ENCODE results near the gene TRIM36.

The TRIM36 gene

DNA sequence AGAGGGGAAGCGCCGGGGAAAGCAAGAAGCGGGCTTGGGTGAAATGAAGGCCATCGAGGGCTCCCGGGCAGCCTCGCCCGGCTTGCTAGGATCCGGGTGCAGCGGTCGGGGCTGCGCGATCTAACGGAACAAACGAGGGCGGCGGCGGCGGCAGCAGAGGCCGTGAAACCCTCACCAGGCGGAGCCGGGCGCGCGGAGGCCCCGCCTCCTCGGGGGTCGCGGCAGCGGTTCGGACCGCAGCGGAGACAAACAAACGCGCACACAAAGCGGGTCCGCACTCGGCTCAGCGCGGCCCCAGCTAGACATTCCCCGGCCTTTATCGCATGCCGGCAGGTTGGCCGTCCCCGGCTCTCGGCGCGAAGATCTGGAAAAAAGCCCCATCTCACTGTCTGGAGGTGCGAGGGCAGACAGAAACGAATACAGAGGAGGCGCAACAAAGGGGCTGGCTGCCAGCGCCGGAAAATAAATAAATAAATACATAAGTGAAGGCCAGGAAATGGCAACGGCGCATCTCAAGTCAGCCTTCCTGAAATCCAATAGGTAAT is 10.5 kb upstream of the TRIM36 start:
- no peak for TF ChIP-seq BACH2 (CRISPR knock-in tag; IDR thresholded peaks at IDR 0.05; ENCODE audit: borderline replicate concordance)
- TF ChIP-seq TOX (CRISPR knock-in tag; IDR thresholded peaks at IDR 0.05; ENCODE audit: borderline replicate concordance) = no peak
- no peak for TF ChIP-seq CSRNP3 (CRISPR knock-in tag; IDR thresholded peaks at IDR 0.05)
- TF ChIP-seq ZNF565 (CRISPR knock-in tag; conservative IDR thresholded peaks at IDR 0.05; ENCODE audit: low read depth) = no peak
- no peak for TF ChIP-seq CSDC2 (CRISPR knock-in tag; IDR thresholded peaks at IDR 0.05)
- no peak for TF ChIP-seq ZNF70 (CRISPR knock-in tag; IDR thresholded peaks at IDR 0.05)
- no peak for TF ChIP-seq PPARA (CRISPR knock-in tag; IDR thresholded peaks at IDR 0.05; ENCODE audit: borderline replicate concordance)
- no peak for TF ChIP-seq TSHZ2 (CRISPR knock-in tag; IDR thresholded peaks at IDR 0.05)
- TF ChIP-seq OSR1 (CRISPR knock-in tag; IDR thresholded peaks at IDR 0.05) = no peak
- no peak for TF ChIP-seq ZFP30 (CRISPR knock-in tag; IDR thresholded peaks at IDR 0.05)
- TF ChIP-seq RARB (CRISPR knock-in tag; IDR thresholded peaks at IDR 0.05) = no peak
- no peak for TF ChIP-seq ARNTL (CRISPR knock-in tag; IDR thresholded peaks at IDR 0.05; ENCODE audit: borderline replicate concordance, low read depth)
- no peak for TF ChIP-seq CREB5 (CRISPR knock-in tag; IDR thresholded peaks at IDR 0.05; ENCODE audit: low read depth)
- TF ChIP-seq ZNF8 (CRISPR knock-in tag; IDR thresholded peaks at IDR 0.05) = no peak
- TF ChIP-seq PATZ1 (CRISPR knock-in tag; IDR thresholded peaks at IDR 0.05; ENCODE audit: borderline replicate concordance) = no peak
- ATAC-seq = peak; percentile 87

GRCh38 chr5:115179394-115180164 is 9.9 kb upstream of the TRIM36 start:
- peak; percentile 77 for ATAC-seq
- TF ChIP-seq TCF4 (CRISPR knock-in tag; IDR thresholded peaks at IDR 0.05; ENCODE audit: borderline replicate concordance) (no peak), RARB (CRISPR knock-in tag; IDR thresholded peaks at IDR 0.05) (no peak), CSRNP3 (CRISPR knock-in tag; IDR thresholded peaks at IDR 0.05) (no peak), ZNF70 (CRISPR knock-in tag; IDR thresholded peaks at IDR 0.05) (no peak), ISL1 (CRISPR knock-in tag; IDR thresholded peaks at IDR 0.05) (no peak), PPARA (CRISPR knock-in tag; IDR thresholded peaks at IDR 0.05; ENCODE audit: borderline replicate concordance) (no peak), ZNF565 (CRISPR knock-in tag; conservative IDR thresholded peaks at IDR 0.05; ENCODE audit: low read depth) (no peak), CREB5 (CRISPR knock-in tag; IDR thresholded peaks at IDR 0.05; ENCODE audit: low read depth) (no peak), CSDC2 (CRISPR knock-in tag; IDR thresholded peaks at IDR 0.05) (no peak), PATZ1 (CRISPR knock-in tag; IDR thresholded peaks at IDR 0.05; ENCODE audit: borderline replicate concordance) (no peak)
- TF ChIP-seq, protein P1, sequence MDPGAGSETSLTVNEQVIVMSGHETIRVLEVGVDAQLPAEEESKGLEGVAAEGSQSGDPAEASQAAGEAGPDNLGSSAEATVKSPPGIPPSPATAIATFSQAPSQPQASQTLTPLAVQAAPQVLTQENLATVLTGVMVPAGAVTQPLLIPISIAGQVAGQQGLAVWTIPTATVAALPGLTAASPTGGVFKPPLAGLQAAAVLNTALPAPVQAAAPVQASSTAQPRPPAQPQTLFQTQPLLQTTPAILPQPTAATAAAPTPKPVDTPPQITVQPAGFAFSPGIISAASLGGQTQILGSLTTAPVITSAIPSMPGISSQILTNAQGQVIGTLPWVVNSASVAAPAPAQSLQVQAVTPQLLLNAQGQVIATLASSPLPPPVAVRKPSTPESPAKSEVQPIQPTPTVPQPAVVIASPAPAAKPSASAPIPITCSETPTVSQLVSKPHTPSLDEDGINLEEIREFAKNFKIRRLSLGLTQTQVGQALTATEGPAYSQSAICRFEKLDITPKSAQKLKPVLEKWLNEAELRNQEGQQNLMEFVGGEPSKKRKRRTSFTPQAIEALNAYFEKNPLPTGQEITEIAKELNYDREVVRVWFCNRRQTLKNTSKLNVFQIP (CRISPR knock-in tag; IDR thresholded peaks at IDR 0.05; ENCODE audit: borderline replicate concordance, low read depth) = no peak

Data from SK-N-SH treated with all-trans-retinoic acid at 6 μM for 48 hours (cell line).